Fibroblast of skin of right biceps (primary cell): ENCODE measurements around the gene SYT14.

Experiments used
- DNase-seq: peaks from one replicate; pipeline ENCODE4 v3.0.0-alpha.2; 2013

Gene SYT14

DNA sequence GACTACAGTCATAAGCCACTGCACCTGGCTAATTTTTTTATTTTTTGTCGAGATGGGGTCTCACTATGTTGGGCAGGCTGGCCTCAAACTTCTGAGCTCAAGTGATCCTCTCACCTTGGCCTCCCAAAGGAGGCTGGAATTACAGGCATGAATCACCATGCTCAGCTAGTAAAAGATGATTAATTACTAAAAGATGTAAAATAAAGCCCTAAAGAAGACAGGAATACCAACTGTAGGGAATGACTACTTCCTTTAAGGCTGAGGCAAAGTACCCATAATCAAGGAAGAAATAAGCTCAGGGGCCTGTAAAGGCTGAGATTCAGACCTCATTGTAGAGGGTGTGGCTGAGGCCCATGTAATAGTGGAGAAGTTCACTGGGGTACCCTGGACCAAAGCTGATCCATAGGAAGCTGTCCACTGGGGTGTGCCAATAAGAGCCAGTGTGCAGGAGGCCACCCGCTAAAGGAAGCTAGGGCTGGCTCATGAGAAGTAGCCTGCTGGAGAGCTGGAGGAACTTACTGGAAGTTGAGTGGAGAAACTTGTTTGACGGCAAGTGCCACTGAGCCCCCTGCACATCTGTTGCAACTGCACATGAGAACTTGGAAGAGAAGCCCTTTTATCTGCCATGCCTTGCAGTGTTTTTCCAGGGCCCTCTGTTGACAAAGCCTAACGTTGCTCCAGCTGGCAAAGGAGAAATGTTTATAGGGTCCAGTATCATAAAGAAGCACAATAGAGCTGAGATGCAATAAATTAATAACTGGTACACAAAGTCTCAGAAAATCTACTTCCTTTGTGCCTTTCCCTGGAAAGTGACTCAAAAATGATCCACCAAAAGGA lies 276.8 kb downstream of the SYT14 start:
- no peak for DNase-seq

DNA sequence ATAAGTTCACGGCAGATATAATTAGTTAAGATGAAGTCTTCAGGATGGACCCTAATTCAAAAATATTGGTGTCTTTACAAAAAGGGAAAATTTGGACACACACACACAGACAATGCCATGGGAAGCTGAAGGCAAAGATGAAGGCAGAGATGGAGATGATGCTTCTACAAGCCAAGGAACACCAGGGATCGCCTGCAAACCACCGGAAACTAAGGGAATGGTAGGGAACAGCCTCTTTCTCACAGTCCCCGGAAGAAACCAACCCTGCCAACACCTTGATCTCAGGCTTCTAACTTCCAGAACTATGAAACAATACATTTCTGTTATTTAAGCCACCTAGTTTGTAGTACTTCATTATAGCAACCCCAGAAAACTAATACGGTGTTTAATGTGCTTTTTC lies 279.5 kb downstream of the SYT14 start:
- DNase-seq, result no peak

DNA sequence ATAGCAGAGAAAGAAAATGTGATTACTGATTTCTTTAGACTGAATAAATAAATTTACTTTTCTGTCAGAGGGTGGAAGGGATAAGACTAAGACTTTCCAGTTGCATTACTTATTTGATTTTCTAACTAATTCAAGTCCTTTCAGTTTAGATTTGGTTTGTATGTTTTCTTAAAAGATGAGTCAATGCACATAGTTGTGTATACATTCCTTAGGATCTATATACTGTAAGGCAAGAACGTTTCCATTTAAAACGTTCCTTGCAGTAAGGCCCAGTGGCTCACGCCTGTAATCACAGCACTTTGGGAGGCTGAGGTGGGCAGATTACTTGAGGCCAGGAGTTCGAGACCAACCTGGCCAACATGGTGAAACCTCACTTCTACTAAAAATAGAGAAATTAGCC lies 280.0 kb downstream of the SYT14 start:
- DNase-seq, result no peak
